Esophagus squamous epithelium (tissue), 4 donors: ENCODE measurements around the gene CTNNA3.

Source experiments
- POLR2A ChIP-seq, 4 donors: fragments of 450-650 bp; IDR thresholded peaks; one replicate each; pipeline ENCODE4 v1.6.1; 2017; ENCODE audit warnings: antibody characterized with exemption in 4 of 4, mild to moderate bottlenecking in 4 of 4, moderate library complexity in 3 of 4
- TF ChIP-seq, protein P1 (sequence below), 6 experiments: fragments of 450-650 bp in 4 of 6; fragments of 200-600 bp in 2 of 6; sonication (generic) in 2 of 6; IDR thresholded peaks; one replicate each; pipeline ENCODE4 v1.5.1; 2016 to 2019; ENCODE audit warnings: antibody characterized with exemption in 6 of 6, mild to moderate bottlenecking in 4 of 6, moderate library complexity in 4 of 6

DNA sequence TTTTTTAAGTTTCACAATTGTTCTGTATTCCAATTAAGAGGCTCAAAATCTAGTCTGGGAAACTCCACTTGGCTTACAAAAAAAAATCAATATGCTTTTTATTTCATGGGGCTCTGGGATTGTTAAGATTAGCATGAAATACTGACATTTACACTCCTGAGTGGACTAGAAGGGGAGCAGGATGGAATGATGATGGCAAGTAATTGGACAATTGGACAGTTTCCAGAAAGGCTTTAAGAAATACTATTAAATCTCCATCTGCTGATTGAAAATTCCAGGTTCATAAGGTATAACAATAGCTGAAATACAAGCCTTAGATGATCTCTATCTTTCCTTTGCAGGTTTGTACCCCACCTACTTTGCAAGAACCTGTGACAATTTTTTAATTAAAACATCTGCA lies 585.7 kb downstream of the CTNNA3 start:
- TF ChIP-seq POLR2A (IDR thresholded peaks at IDR 0.05) = no peak
- TF ChIP-seq, protein P1, sequence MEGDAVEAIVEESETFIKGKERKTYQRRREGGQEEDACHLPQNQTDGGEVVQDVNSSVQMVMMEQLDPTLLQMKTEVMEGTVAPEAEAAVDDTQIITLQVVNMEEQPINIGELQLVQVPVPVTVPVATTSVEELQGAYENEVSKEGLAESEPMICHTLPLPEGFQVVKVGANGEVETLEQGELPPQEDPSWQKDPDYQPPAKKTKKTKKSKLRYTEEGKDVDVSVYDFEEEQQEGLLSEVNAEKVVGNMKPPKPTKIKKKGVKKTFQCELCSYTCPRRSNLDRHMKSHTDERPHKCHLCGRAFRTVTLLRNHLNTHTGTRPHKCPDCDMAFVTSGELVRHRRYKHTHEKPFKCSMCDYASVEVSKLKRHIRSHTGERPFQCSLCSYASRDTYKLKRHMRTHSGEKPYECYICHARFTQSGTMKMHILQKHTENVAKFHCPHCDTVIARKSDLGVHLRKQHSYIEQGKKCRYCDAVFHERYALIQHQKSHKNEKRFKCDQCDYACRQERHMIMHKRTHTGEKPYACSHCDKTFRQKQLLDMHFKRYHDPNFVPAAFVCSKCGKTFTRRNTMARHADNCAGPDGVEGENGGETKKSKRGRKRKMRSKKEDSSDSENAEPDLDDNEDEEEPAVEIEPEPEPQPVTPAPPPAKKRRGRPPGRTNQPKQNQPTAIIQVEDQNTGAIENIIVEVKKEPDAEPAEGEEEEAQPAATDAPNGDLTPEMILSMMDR (IDR thresholded peaks at IDR 0.05) = no peak
